HCT116 (cell line): ENCODE data around the gene PHKA2. TPM values are rescaled to one million over a fixed set of nuclear protein-coding genes. Genes with fewer than 3 reads are reported as not detected.
A peak's percentile ranks its signal among the peaks of the same experiment; 100 is the strongest.
"Not testable (repeated sequence)": the region's sequence is repeated elsewhere in the genome, so short reads cannot be mapped to it uniquely, and the experiment has no call there.

Source experiments
- ATAC-seq: fragments of 200-7000 bp; cut with Tn5 transposase; 2 replicates; pipeline ENCODE4 v1.9.1; 2020; ENCODE audit warnings: mild to moderate bottlenecking, moderate library complexity
- BruUV-seq: library from RNA; stranded (reverse); fragments of 400-500 nt; replicated peaks from 2 replicates; lab custom pipeline; 2021; lab: Mats Ljungman, UMichigan
- CTCF ChIA-PET: fragments of 300-600 bp; sonication (Branson Sonifier 250); formaldehyde crosslinking; loops from one replicate; lab custom pipeline; 2021; ENCODE audit warnings: antibody characterized with exemption; lab: Charles Lee
- POLR2A ChIA-PET: fragments of 300-600, 350-600 bp; sonication (Branson Sonifier 250); formaldehyde crosslinking; loops from one replicate; lab custom pipeline; 2021; ENCODE audit warnings: antibody characterized with exemption; lab: Charles Lee
- RAD21 ChIA-PET, 2 experiments: fragments of 300-600 bp; sonication (Branson Sonifier 250); formaldehyde crosslinking; loops; one replicate each; lab custom pipeline; 2023; ENCODE audit warnings: low total read pairs in 2 of 2; ENCODE audit not compliant: uncharacterized antibody in 2 of 2, unreplicated experiment in 2 of 2, low non-redundant PET in 1 of 2; lab: Charles Lee
- DNase-seq: peaks from one replicate; pipeline ENCODE4 v3.0.0-alpha.2; 2010; ENCODE audit warnings: low read depth, low spot score
- H2AFZ ChIP-seq: fragments of 200-600 bp; shearing (Covaris generic), sonication (generic); 2 replicates; pipeline ENCODE4 v1.6.1; 2017; ENCODE audit warnings: low read depth, mixed run types, mixed read lengths, antibody characterized with exemption, low read length; ENCODE audit not compliant: poor library complexity, severe bottlenecking
- H3K27ac ChIP-seq: 2 replicates; pipeline ENCODE4 v1.5.1; 2012; ENCODE audit warnings: low read depth, low read length
- H3K27me3 ChIP-seq: fragments of 200-600 bp; sonication (generic); 2 replicates; pipeline ENCODE4 v1.6.1; 2016; ENCODE audit warnings: mixed run types, low read length, mixed read lengths; ENCODE audit not compliant: insufficient read depth
- H3K36me3 ChIP-seq, 2 experiments: fragments of 200-500 bp in 1 of 2; fragments of 200-600 bp in 1 of 2; sonication (Bioruptor generic) in 1 of 2; sonication (generic) in 1 of 2; 2 replicates each; pipeline versions ENCODE4 v1.5.1 to v1.6.1; 2014 to 2016; ENCODE audit warnings: low read length in 2 of 2, inconsistent platforms in 1 of 2, mixed read lengths in 1 of 2, mixed run types in 1 of 2; ENCODE audit not compliant: insufficient read depth in 2 of 2, control insufficient read depth in 1 of 2
- H3K4me1 ChIP-seq, 2 experiments: fragments of 200-600 bp in 1 of 2; sonication (generic) in 1 of 2; 2 replicates each; pipeline versions ENCODE4 v1.5.1 to v1.6.1; 2012 to 2017; ENCODE audit warnings: low read length in 2 of 2, inconsistent platforms in 1 of 2, mild to moderate bottlenecking in 1 of 2, mixed read lengths in 1 of 2, mixed run types in 1 of 2, moderate library complexity in 1 of 2; ENCODE audit not compliant: insufficient read depth in 2 of 2, control insufficient read depth in 1 of 2
- H3K4me2 ChIP-seq: fragments of 200-600 bp; sonication (generic); 2 replicates; pipeline ENCODE4 v1.6.1; 2017; ENCODE audit warnings: mixed run types, low read length, mixed read lengths
- H3K4me3 ChIP-seq, 2 experiments: fragments of 200-600 bp in 1 of 2; sonication (generic) in 1 of 2; replicated peaks in 1 of 2; 2 replicates each; pipeline ENCODE4 v1.5.1; 2011 to 2016; ENCODE audit warnings: low read length in 2 of 2, control low read depth in 1 of 2, low read depth in 1 of 2, mild to moderate bottlenecking in 1 of 2, mixed read lengths in 1 of 2, mixed run types in 1 of 2
- H3K79me2 ChIP-seq: fragments of 200-600 bp; sonication (generic); 2 replicates; pipeline ENCODE4 v1.6.1; 2017; ENCODE audit warnings: mild to moderate bottlenecking, mixed run types, low read length, moderate library complexity, mixed read lengths; ENCODE audit not compliant: insufficient read depth
- H3K9ac ChIP-seq: fragments of 200-600 bp; sonication (generic); 2 replicates; pipeline ENCODE4 v1.6.1; 2016; ENCODE audit warnings: low read length, mixed read lengths
- H3K9me2 ChIP-seq: fragments of 200-600 bp; sonication (generic), shearing (Covaris generic); 2 replicates; pipeline ENCODE4 v1.6.1; 2017; ENCODE audit warnings: mixed run types, mild to moderate bottlenecking, moderate library complexity; ENCODE audit not compliant: insufficient read depth
- H3K9me3 ChIP-seq, 2 experiments: fragments of 200-500 bp in 1 of 2; fragments of 200-600 bp in 1 of 2; sonication (Bioruptor generic) in 1 of 2; sonication (generic) in 1 of 2; 2 replicates each; pipeline ENCODE4 v1.6.1; 2014 to 2017; ENCODE audit warnings: low read length in 2 of 2, mixed read lengths in 2 of 2, inconsistent platforms in 1 of 2, low read depth in 1 of 2, mild to moderate bottlenecking in 1 of 2, mixed run types in 1 of 2, moderate library complexity in 1 of 2; ENCODE audit not compliant: control insufficient read depth in 1 of 2, insufficient read depth in 1 of 2
- H4K20me1 ChIP-seq: fragments of 200-600 bp; sonication (generic), shearing (Covaris generic); 2 replicates; pipeline ENCODE4 v1.6.1; 2017; ENCODE audit warnings: mixed run types, mild to moderate bottlenecking, moderate library complexity; ENCODE audit not compliant: insufficient read depth
- EZH2phosphoT487 ChIP-seq: fragments of 200-600 bp; IDR thresholded peaks from 2 replicates; pipeline ENCODE4 v1.6.1; 2018; ENCODE audit warnings: antibody characterized with exemption, borderline replicate concordance
- RAD21 ChIP-seq: IDR thresholded peaks from 2 replicates; pipeline ENCODE4 v1.6.1; 2012; ENCODE audit warnings: low read depth, mild to moderate bottlenecking
- TCF7L2 ChIP-seq: IDR thresholded peaks from 2 replicates; pipeline ENCODE4 v1.7.0; 2011; ENCODE audit warnings: borderline replicate concordance, inconsistent platforms; ENCODE audit not compliant: insufficient read depth, insufficient read length; ENCODE audit errors: extremely low read depth
- ZFX ChIP-seq: fragments of 450-650 bp; IDR thresholded peaks from 2 replicates; pipeline ENCODE4 v1.6.1; 2017
- intact Hi-C: fragments of 100-400 bp; cut with micrococcal nuclease; formaldehyde crosslinking; loops from 2 replicates; pipeline ENCODE4 v1.10.0; 2022
- total RNA-seq: library from RNA; stranded (reverse); gene quantifications from one replicate; pipeline ENCODE4 v1.2.1, GENCODE V29; 2021; ENCODE audit not compliant: unreplicated experiment
- TF ChIP-seq, protein P1 (sequence below), 3 experiments: fragments of 200-600 bp in 1 of 3; sonication (generic) in 1 of 3; IDR thresholded peaks in 2 of 3; conservative IDR thresholded peaks in 1 of 3; 2 replicates each; pipeline ENCODE4 v1.5.1; 2012 to 2017; ENCODE audit warnings: low read depth in 2 of 3, low read length in 2 of 3, antibody characterized with exemption in 1 of 3, borderline replicate concordance in 1 of 3, control low read depth in 1 of 3, mild to moderate bottlenecking in 1 of 3, mixed read lengths in 1 of 3, mixed run types in 1 of 3, moderate library complexity in 1 of 3; ENCODE audit not compliant: insufficient read depth in 1 of 3
- TF ChIP-seq, protein P2 (sequence below): IDR thresholded peaks from 2 replicates; pipeline ENCODE4 v1.6.1; 2012; ENCODE audit warnings: low read depth

The PHKA2 gene
- total RNA-seq, 1 experiment from 2014 or later: 23.8 TPM

DNA sequence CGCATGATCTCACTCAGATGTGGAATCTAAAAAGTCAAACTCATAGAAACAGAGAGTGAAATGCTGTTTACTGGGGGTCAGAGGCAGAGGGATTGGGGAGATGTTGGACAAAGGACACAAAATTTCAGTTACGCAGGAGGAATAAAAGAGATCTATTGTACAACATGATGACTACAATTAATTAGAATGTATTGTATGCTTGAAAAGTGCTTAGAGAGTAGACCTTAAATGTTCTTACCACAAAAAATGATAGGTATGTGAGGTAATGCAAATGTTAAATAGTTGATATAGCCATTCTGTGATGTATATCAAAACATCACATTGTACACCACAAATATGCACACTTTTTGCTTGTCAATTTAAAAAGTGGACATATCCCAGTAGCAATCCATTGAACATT lies 36.1 kb upstream of the PHKA2 start:
- H3K4me1 ChIP-seq: no peaks in the 10 kb centered on the region
- ChIA-PET POLR2A (no interaction called here), CTCF (no interaction called here), RAD21 (no interaction called here)
- H3K36me3 ChIP-seq: no peaks in the 10 kb centered on the region
- no peaks in the 10 kb centered on the region for H3K9me3 ChIP-seq
- no peaks in the 10 kb centered on the region for H4K20me1 ChIP-seq
- no TSS peak for BruUV-seq
- H3K27me3 ChIP-seq: no peaks in the 10 kb centered on the region
- no peaks in the 10 kb centered on the region for H3K9me2 ChIP-seq
- no peak for ATAC-seq
- no peak overlapping the region for H3K9ac ChIP-seq
- H2AFZ ChIP-seq: no peak overlapping the region
- no peak overlapping the region for H3K4me2 ChIP-seq
- no peak overlapping the region for H3K4me3 ChIP-seq
- TF ChIP-seq EZH2phosphoT487 (no peak), ZFX (no peak), TCF7L2 (no peak)
- TF ChIP-seq, all 23 proteins: peak for 0
- intact Hi-C loops: no loop called here
- Histone ChIP-seq H3K27ac (no peak overlapping the region), H3K79me2 (no peaks in the 10 kb centered on the region)
- DNase-seq: no peak

DNA sequence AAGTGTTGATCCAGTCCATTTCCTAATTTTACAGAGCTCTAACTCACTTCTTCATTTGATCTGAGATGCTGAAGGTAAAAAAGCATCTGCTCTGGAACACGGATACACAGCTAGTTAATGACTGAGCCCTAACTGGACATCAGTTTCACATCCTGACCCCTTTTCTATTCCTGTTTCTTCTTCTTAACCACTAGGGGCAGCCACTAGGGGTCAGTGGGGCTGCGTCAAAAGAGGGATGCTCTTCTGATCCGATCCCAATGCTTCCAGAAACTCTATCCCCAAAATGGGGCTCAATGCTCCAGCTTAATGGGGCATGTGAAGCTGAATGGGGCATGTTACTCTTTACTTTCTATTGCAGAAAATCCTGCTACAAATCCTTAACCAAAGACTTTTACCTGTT lies 33.4 kb upstream of the PHKA2 start:
- Histone ChIP-seq H4K20me1 (no peaks in the 10 kb centered on the region), H2AFZ (no peak overlapping the region), H3K27me3 (no peaks in the 10 kb centered on the region), H3K4me2 (no peak overlapping the region), H3K9ac (no peak overlapping the region), H3K4me1 (no peaks in the 10 kb centered on the region), H3K79me2 (no peaks in the 10 kb centered on the region), H3K27ac (no peak overlapping the region), H3K4me3 (no peak overlapping the region)
- no peak for DNase-seq
- no TSS peak for BruUV-seq
- CTCF ChIA-PET: interaction anchor here (1.3 to 2.1 kb wide), 2 partner anchors 315 to 317 kb away, joined by 3 to 9 read pairs; no protein-coding TSS in a partner anchor
- intact Hi-C loops: loop anchor here (1.0 kb wide), 1 partner anchor 317 kb away; no protein-coding TSS in a partner anchor
- TF ChIP-seq ZFX (no peak), RAD21 (peak; percentile 67)
- TF ChIP-seq, protein P1, sequence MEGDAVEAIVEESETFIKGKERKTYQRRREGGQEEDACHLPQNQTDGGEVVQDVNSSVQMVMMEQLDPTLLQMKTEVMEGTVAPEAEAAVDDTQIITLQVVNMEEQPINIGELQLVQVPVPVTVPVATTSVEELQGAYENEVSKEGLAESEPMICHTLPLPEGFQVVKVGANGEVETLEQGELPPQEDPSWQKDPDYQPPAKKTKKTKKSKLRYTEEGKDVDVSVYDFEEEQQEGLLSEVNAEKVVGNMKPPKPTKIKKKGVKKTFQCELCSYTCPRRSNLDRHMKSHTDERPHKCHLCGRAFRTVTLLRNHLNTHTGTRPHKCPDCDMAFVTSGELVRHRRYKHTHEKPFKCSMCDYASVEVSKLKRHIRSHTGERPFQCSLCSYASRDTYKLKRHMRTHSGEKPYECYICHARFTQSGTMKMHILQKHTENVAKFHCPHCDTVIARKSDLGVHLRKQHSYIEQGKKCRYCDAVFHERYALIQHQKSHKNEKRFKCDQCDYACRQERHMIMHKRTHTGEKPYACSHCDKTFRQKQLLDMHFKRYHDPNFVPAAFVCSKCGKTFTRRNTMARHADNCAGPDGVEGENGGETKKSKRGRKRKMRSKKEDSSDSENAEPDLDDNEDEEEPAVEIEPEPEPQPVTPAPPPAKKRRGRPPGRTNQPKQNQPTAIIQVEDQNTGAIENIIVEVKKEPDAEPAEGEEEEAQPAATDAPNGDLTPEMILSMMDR (IDR thresholded peaks at IDR 0.05 in 2 of 3, conservative IDR thresholded peaks at IDR 0.05 in 1 of 3; ENCODE audit: borderline replicate concordance in 1 of 3, insufficient read depth in 1 of 3, low read depth in 2 of 3, low read length in 2 of 3): peak; percentile 56 to 73 (median 65)
- TF ChIP-seq, protein P2, sequence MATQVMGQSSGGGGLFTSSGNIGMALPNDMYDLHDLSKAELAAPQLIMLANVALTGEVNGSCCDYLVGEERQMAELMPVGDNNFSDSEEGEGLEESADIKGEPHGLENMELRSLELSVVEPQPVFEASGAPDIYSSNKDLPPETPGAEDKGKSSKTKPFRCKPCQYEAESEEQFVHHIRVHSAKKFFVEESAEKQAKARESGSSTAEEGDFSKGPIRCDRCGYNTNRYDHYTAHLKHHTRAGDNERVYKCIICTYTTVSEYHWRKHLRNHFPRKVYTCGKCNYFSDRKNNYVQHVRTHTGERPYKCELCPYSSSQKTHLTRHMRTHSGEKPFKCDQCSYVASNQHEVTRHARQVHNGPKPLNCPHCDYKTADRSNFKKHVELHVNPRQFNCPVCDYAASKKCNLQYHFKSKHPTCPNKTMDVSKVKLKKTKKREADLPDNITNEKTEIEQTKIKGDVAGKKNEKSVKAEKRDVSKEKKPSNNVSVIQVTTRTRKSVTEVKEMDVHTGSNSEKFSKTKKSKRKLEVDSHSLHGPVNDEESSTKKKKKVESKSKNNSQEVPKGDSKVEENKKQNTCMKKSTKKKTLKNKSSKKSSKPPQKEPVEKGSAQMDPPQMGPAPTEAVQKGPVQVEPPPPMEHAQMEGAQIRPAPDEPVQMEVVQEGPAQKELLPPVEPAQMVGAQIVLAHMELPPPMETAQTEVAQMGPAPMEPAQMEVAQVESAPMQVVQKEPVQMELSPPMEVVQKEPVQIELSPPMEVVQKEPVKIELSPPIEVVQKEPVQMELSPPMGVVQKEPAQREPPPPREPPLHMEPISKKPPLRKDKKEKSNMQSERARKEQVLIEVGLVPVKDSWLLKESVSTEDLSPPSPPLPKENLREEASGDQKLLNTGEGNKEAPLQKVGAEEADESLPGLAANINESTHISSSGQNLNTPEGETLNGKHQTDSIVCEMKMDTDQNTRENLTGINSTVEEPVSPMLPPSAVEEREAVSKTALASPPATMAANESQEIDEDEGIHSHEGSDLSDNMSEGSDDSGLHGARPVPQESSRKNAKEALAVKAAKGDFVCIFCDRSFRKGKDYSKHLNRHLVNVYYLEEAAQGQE: no peak
- TF ChIP-seq, all 23 proteins: peak for 2
- Histone ChIP-seq H3K36me3 (no peaks in the 10 kb centered on the region), H3K9me3 (no peaks in the 10 kb centered on the region), H3K9me2 (no peaks in the 10 kb centered on the region)
- ChIA-PET RAD21 (interaction anchor here in 1 of 2 experiments (1.6 kb wide), 1 partner anchor 317 kb away, joined by 3 read pairs; no protein-coding TSS in a partner anchor), POLR2A (no interaction called here)
- ATAC-seq: peak; percentile 77

DNA sequence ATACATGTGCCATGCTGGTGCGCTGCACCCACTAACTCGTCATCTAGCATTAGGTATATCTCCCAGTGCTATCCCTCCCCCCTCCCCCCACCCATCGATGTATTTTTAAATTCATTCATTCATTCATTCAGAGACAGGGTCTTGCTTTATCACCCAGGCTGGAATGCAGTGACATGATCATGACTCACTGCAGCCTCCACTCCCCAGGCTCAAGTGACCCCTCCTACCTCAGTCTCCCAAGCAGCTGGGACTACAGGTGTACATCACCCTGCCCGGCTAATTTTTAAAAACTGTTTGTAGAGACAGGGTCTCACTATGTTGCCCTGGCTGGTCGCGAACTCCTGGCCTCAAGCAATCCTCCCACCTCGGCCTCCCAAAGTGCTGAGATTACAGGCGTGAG lies 32.7 kb upstream of the PHKA2 start:
- H2AFZ ChIP-seq, H3K9me3 ChIP-seq, BruUV-seq, H3K9me2 ChIP-seq, DNase-seq, ATAC-seq, H3K36me3 ChIP-seq, H3K4me2 ChIP-seq, H3K27ac ChIP-seq, H3K4me3 ChIP-seq, RAD21 ChIA-PET, H3K27me3 ChIP-seq, H3K9ac ChIP-seq, H4K20me1 ChIP-seq, H3K4me1 ChIP-seq, H3K79me2 ChIP-seq, POLR2A ChIA-PET: not testable (repeated sequence)
- CTCF ChIA-PET: interaction anchor here (2.1 kb wide), 1 partner anchor 318 kb away, joined by 9 read pairs; no protein-coding TSS in a partner anchor
- intact Hi-C loops: loop anchor here (1.0 kb wide), 1 partner anchor 318 kb away; no protein-coding TSS in a partner anchor
